OCI-LY7 (cell line): ENCODE results near the gene FBXL15. TPM values are rescaled to one million over a fixed set of nuclear protein-coding genes. Genes with fewer than 3 reads are reported as not detected.

Experiments used
- BruUV-seq: library from RNA; stranded (reverse); fragments of 400-500 nt; replicated peaks from 2 replicates; lab custom pipeline; 2021; lab: Mats Ljungman, UMichigan
- CTCF ChIA-PET: fragments of 300-600 bp; sonication (Branson Sonifier 250); formaldehyde crosslinking; loops from one replicate; lab custom pipeline; 2022; ENCODE audit warnings: antibody characterized with exemption; ENCODE audit not compliant: unreplicated experiment; lab: Charles Lee
- POLR2A ChIA-PET: fragments of 300-600 bp; sonication (Branson Sonifier 250); formaldehyde crosslinking; loops from one replicate; lab custom pipeline; 2022; ENCODE audit warnings: antibody characterized with exemption; lab: Charles Lee
- DNase-seq: peaks from one replicate; pipeline ENCODE4 v3.0.0-alpha.2; 2015; ENCODE audit warnings: low spot score
- H2AFZ ChIP-seq: fragments of 200-600 bp; sonication (generic), shearing (Covaris generic); 2 replicates; pipeline ENCODE4 v1.6.1; 2014; ENCODE audit warnings: mild to moderate bottlenecking, antibody characterized with exemption, low read length, moderate library complexity
- H3K27ac ChIP-seq: fragments of 200-600 bp; sonication (generic); 2 replicates; pipeline ENCODE4 v1.5.1; 2014; ENCODE audit warnings: mixed run types, low read depth, mild to moderate bottlenecking, moderate library complexity, low read length, inconsistent platforms; ENCODE audit not compliant: poor library complexity, severe bottlenecking
- H3K36me3 ChIP-seq: fragments of 200-600 bp; sonication (generic); 2 replicates; pipeline ENCODE4 v1.6.1; 2014; ENCODE audit warnings: mild to moderate bottlenecking, antibody characterized with exemption, low read length, moderate library complexity, mixed read lengths; ENCODE audit not compliant: insufficient read depth
- H3K4me1 ChIP-seq: fragments of 200-600 bp; sonication (generic); 2 replicates; pipeline ENCODE4 v1.5.1; 2014; ENCODE audit warnings: mild to moderate bottlenecking, low read length; ENCODE audit not compliant: insufficient read depth, poor library complexity, severe bottlenecking
- H3K4me2 ChIP-seq: fragments of 200-600 bp; sonication (generic); 2 replicates; pipeline ENCODE4 v1.6.1; 2014; ENCODE audit warnings: mild to moderate bottlenecking, low read length
- H3K4me3 ChIP-seq: fragments of 200-600 bp; sonication (generic); 2 replicates; pipeline ENCODE4 v1.5.1; 2014; ENCODE audit warnings: mild to moderate bottlenecking, low read depth, low read length; ENCODE audit not compliant: poor library complexity, severe bottlenecking
- H3K79me2 ChIP-seq: fragments of 200-600 bp; sonication (generic); 2 replicates; pipeline ENCODE4 v1.6.1; 2016; ENCODE audit warnings: low read depth, mild to moderate bottlenecking, low read length, moderate library complexity, mixed read lengths; ENCODE audit not compliant: insufficient read depth
- H3K9me2 ChIP-seq: fragments of 200-600 bp; sonication (generic); 2 replicates; pipeline ENCODE4 v1.6.1; 2016; ENCODE audit warnings: mild to moderate bottlenecking, low read length, mixed read lengths; ENCODE audit not compliant: insufficient read depth
- H3K9me3 ChIP-seq: fragments of 200-600 bp; sonication (generic); 2 replicates; pipeline ENCODE4 v1.6.1; 2014; ENCODE audit warnings: mild to moderate bottlenecking, mixed run types, low read length, mixed read lengths
- H4K20me1 ChIP-seq: fragments of 200-600 bp; sonication (generic); 2 replicates; pipeline ENCODE4 v1.6.1; 2014; ENCODE audit warnings: mild to moderate bottlenecking, antibody characterized with exemption, low read length, moderate library complexity, mixed read lengths; ENCODE audit not compliant: insufficient read depth
- CTCF ChIP-seq: fragments of 200-600 bp; sonication (generic); conservative IDR thresholded peaks from 2 replicates; pipeline ENCODE4 v1.5.1; 2014; ENCODE audit warnings: mild to moderate bottlenecking, antibody characterized with exemption, low read length, moderate library complexity, mixed read lengths
- EZH2phosphoT487 ChIP-seq: fragments of 200-600 bp; sonication (generic); IDR thresholded peaks from 2 replicates; pipeline ENCODE4 v1.6.1; 2018; ENCODE audit warnings: low read depth, borderline replicate concordance, mild to moderate bottlenecking, mixed run types, antibody characterized with exemption, low read length, moderate library complexity, mixed read lengths
- intact Hi-C: fragments of 100-400 bp; cut with micrococcal nuclease; formaldehyde crosslinking; loops from one replicate; pipeline ENCODE4 v1.10.0; 2022; ENCODE audit not compliant: unreplicated experiment
- total RNA-seq, 2 experiments: library from RNA; depleted of rRNA in 1 of 2; stranded (reverse); fragments of >200 nt in 1 of 2; shearing (Covaris generic) in 1 of 2; gene quantifications; 2 replicates each; pipeline ENCODE4 v1.2.3, GENCODE V29; 2014 to 2022

The FBXL15 gene
- total RNA-seq, 2 experiments from 2014 or later = 13.3 to 18.2 TPM

GRCh38 chr10:102375250-102375649, 45.4 kb upstream of the FBXL15 start:
- Histone ChIP-seq H3K79me2 (no peaks in the 10 kb centered on the region), H3K4me1 (no peaks in the 10 kb centered on the region), H3K9me2 (no peaks in the 10 kb centered on the region), H3K4me3 (no peak overlapping the region), H2AFZ (no peak overlapping the region), H4K20me1 (no peaks in the 10 kb centered on the region), H3K9me3 (0 out of 2 replicates have a peak, but pooled peaks cover 6% of the 10 kb centered on the region), H3K36me3 (peaks cover 65% of the 10 kb centered on the region), H3K4me2 (no peak overlapping the region), H3K27ac (no peak overlapping the region)
- BruUV-seq = no TSS peak
- CTCF ChIA-PET = interaction anchor here (0.6 kb wide), 1 partner anchor 136 kb away, joined by 4 read pairs; no protein-coding TSS in a partner anchor
- intact Hi-C loops = no loop called here
- TF ChIP-seq CTCF = no peak
- no peak for TF ChIP-seq EZH2phosphoT487
- POLR2A ChIA-PET = interaction anchor here (0.7 kb wide), 1 partner anchor 33 kb away, joined by 4 read pairs; no protein-coding TSS in a partner anchor
- DNase-seq = no peak

GRCh38 chr10:102375867-102376266, 44.8 kb upstream of the FBXL15 start:
- TF ChIP-seq EZH2phosphoT487 = no peak
- no peak for TF ChIP-seq CTCF
- Histone ChIP-seq H3K79me2 (no peaks in the 10 kb centered on the region), H3K9me3 (0 out of 2 replicates have a peak, but pooled peaks cover 4% of the 10 kb centered on the region), H3K4me1 (no peaks in the 10 kb centered on the region), H2AFZ (no peak overlapping the region), H3K4me3 (no peak overlapping the region), H3K9me2 (no peaks in the 10 kb centered on the region), H3K4me2 (no peak overlapping the region), H4K20me1 (no peaks in the 10 kb centered on the region), H3K27ac (no peak overlapping the region), H3K36me3 (peaks cover 65% of the 10 kb centered on the region)
- BruUV-seq = no TSS peak
- ChIA-PET CTCF (no interaction called here), POLR2A (no interaction called here)
- intact Hi-C loops = no loop called here
- no peak for DNase-seq

GRCh38 chr10:102376901-102377300, 43.7 kb upstream of the FBXL15 start:
- POLR2A ChIA-PET = no interaction called here
- TF ChIP-seq EZH2phosphoT487 (no peak), CTCF (no peak)
- no peak overlapping the region for H3K4me3 ChIP-seq
- no peak overlapping the region for H2AFZ ChIP-seq
- no peaks in the 10 kb centered on the region for H3K4me1 ChIP-seq
- CTCF ChIA-PET = no interaction called here
- no peaks in the 10 kb centered on the region for H3K9me2 ChIP-seq
- H3K36me3 ChIP-seq = peaks cover 59% of the 10 kb centered on the region
- no peak for DNase-seq
- H3K79me2 ChIP-seq = no peaks in the 10 kb centered on the region
- H4K20me1 ChIP-seq = no peaks in the 10 kb centered on the region
- no peak overlapping the region for H3K4me2 ChIP-seq
- intact Hi-C loops = no loop called here
- no peaks in the 10 kb centered on the region for H3K9me3 ChIP-seq
- BruUV-seq = no TSS peak
- no peak overlapping the region for H3K27ac ChIP-seq
